GM23248 (cell line): ENCODE measurements around the gene ATP5PD. TPM values are rescaled to one million over a fixed set of nuclear protein-coding genes. Genes with fewer than 3 reads are reported as not detected.

Experiments
- DNase-seq: peaks from one replicate; pipeline ENCODE4 v3.0.0-alpha.2; 2015
- H2AFZ ChIP-seq: fragments of 200-600 bp; sonication (generic); 2 replicates; pipeline ENCODE4 v1.6.1; 2016; ENCODE audit warnings: antibody characterized with exemption
- H3F3A ChIP-seq: fragments of 200-600 bp; sonication (generic); 2 replicates; pipeline ENCODE4 v1.6.1; 2016; ENCODE audit warnings: mild to moderate bottlenecking, antibody characterized with exemption, mixed run types; ENCODE audit not compliant: insufficient read depth
- H3K27ac ChIP-seq: fragments of 200-600 bp; sonication (generic); 2 replicates; pipeline ENCODE4 v1.5.1; 2016; ENCODE audit warnings: mild to moderate bottlenecking
- H3K27me3 ChIP-seq: fragments of 200-600 bp; sonication (generic); replicated peaks from 2 replicates; pipeline ENCODE4 v1.6.1; 2016; ENCODE audit warnings: mild to moderate bottlenecking; ENCODE audit not compliant: insufficient read depth
- H3K36me3 ChIP-seq: fragments of 200-600 bp; sonication (generic); 2 replicates; pipeline ENCODE4 v1.6.1; 2016; ENCODE audit warnings: low read depth, mild to moderate bottlenecking
- H3K4me1 ChIP-seq: fragments of 200-600 bp; sonication (generic); 2 replicates; pipeline ENCODE4 v1.6.1; 2016; ENCODE audit warnings: mild to moderate bottlenecking; ENCODE audit not compliant: insufficient read depth
- H3K4me2 ChIP-seq: fragments of 200-600 bp; sonication (generic); one replicate; pipeline ENCODE4 v1.6.1; 2016; ENCODE audit warnings: mild to moderate bottlenecking; ENCODE audit not compliant: unreplicated experiment
- H3K4me3 ChIP-seq: fragments of 200-600 bp; sonication (generic); 2 replicates; pipeline ENCODE4 v1.5.1; 2016; ENCODE audit warnings: mild to moderate bottlenecking
- H3K79me2 ChIP-seq: fragments of 200-600 bp; sonication (generic); 2 replicates; pipeline ENCODE4 v1.6.1; 2016; ENCODE audit warnings: mild to moderate bottlenecking; ENCODE audit not compliant: insufficient read depth
- H3K9ac ChIP-seq: fragments of 200-600 bp; sonication (generic); 2 replicates; pipeline ENCODE4 v1.6.1; 2016; ENCODE audit warnings: mild to moderate bottlenecking
- H3K9me2 ChIP-seq: fragments of 200-600 bp; sonication (generic); 2 replicates; pipeline ENCODE4 v1.6.1; 2016; ENCODE audit warnings: mixed run types, mild to moderate bottlenecking, moderate library complexity; ENCODE audit not compliant: insufficient read depth
- H3K9me3 ChIP-seq: fragments of 200-600 bp; sonication (generic); one replicate; pipeline ENCODE4 v1.6.1; 2017; ENCODE audit warnings: low read depth
- H4K20me1 ChIP-seq: fragments of 200-600 bp; sonication (generic); 2 replicates; pipeline ENCODE4 v1.6.0; 2016; ENCODE audit not compliant: insufficient read depth
- EZH2 ChIP-seq: fragments of 200-600 bp; sonication (generic); IDR thresholded peaks from 2 replicates; pipeline ENCODE4 v1.6.1; 2018; ENCODE audit warnings: antibody characterized with exemption, mild to moderate bottlenecking; ENCODE audit not compliant: insufficient read depth, poor library complexity, severe bottlenecking
- EZH2phosphoT487 ChIP-seq: fragments of 200-600 bp; sonication (generic); IDR thresholded peaks from 2 replicates; pipeline ENCODE4 v1.6.1; 2018; ENCODE audit warnings: antibody characterized with exemption, moderate library complexity, mild to moderate bottlenecking, low read depth; ENCODE audit not compliant: insufficient read depth
- WGBS, 2 experiments: methylation state at CpG; one replicate each; pipeline ENCODE4 v1.1.6; 2015 to 2017; ENCODE audit warnings: low lambda C conversion rate in 2 of 2, low coverage in 1 of 2; ENCODE audit errors: missing lambda C conversion rate in 2 of 2; 5-methylcytosine and 5-hydroxymethylcytosine counted together
- in situ Hi-C: fragments of 300-500 bp; cut with MboI; formaldehyde crosslinking; loops from 2 replicates; pipeline ENCODE4 v1.15.0; 2020
- polyA plus RNA-seq: library from polyadenylated mRNA; unstranded; fragments of >200 nt; fragmentation: Nextera tagmentation; extraction: Ambion mirVana; gene quantifications from 2 replicates; pipeline ENCODE4 v1.2.1, GENCODE V29; 2016
- total RNA-seq: library from RNA; depleted of rRNA; stranded (reverse); fragments of >200 nt; shearing (Covaris generic); gene quantifications from 2 replicates; pipeline ENCODE4 v1.2.3, GENCODE V29; 2014

The ATP5PD gene
- total and polyA plus RNA-seq, 2 experiments from 2014 or later = 215 to 522 TPM

DNA sequence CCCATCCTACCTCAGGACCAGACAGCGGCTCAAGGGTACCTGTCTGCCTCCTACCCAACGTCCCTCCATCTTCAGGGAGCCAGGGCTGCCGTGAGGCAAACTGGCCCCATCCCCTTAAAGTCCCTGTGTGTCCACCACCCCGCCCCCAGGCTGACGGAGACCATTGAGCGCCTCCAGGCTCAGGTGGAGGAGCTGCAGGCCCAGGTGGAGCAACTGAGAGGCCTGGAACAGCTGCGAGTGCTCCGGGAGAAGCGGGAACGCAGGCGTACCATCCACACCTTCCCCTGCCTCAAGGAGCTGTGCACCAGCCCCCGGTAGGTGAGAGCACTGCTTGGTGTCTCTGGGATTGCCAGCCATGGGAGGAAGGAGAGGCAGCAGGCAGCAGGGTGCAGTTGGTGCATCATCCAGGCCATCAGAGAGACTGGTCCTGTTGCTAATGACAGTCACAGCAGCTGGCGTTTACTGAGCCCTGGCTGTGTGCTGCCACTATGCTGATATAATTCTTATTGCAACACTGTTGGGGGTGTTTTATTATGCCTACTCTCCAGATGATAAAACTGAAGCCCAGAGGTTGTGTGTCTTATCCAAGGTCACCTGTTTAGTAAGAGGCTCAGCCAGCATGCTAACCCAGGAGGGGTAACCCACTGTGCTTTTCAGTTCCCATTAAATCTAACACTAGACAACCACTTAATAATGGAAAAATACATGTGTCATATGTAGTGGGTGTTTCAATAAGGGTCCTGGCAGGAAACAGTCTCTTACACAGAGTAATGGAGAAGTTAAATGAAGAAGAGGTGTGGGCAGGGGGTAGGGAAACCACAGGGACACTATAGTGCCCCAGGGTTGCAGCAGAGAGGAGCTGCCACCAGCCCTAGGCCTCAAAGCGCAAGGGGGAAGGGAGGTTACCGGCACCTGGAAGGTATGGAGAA, 44.6 kb downstream of the ATP5PD start:
- 94 to 95% methylated on average over 15 of the region's 15 CpGs for WGBS, 2 experiments
- no peak overlapping the region for H2AFZ ChIP-seq
- H3F3A ChIP-seq = no peaks in the 10 kb centered on the region
- H3K27ac ChIP-seq = no peak overlapping the region
- no peak overlapping the region for H3K9ac ChIP-seq
- no peaks in the 10 kb centered on the region for H3K27me3 ChIP-seq
- peaks cover 27% of the 10 kb centered on the region for H3K79me2 ChIP-seq
- no peaks in the 10 kb centered on the region for H3K4me1 ChIP-seq
- no peak overlapping the region for H3K4me2 ChIP-seq
- H3K36me3 ChIP-seq = peaks cover 3% of the 10 kb centered on the region; the same call in 1 of the 2 replicates
- H3K9me3 ChIP-seq = no peaks in the 10 kb centered on the region
- H3K4me3 ChIP-seq = no peak overlapping the region
- in situ Hi-C loops = no loop called here
- H4K20me1 ChIP-seq = peaks cover 3% of the 10 kb centered on the region; the same call in 1 of the 2 replicates
- no peak for DNase-seq
- no peak for TF ChIP-seq EZH2phosphoT487
- TF ChIP-seq EZH2 = no peak
- no peaks in the 10 kb centered on the region for H3K9me2 ChIP-seq

DNA sequence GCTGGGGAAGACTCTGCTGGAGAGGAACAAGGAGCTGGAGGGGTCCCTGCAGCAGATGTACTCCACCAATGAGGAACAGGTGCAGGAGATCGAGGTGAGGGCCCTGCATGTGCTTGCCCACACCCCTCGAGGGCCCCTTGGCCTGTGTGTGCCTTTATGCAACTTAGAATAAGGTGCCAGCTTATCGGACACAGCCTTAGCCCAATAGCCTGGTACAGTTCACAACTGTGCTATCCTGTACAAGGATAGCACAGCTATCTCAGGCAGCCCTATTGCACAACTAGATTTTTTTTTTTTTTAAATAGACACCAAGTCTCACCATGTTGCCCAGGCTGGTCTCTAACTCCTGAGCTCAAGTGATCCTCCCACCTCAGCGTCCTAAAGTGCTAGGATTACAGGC, 47.2 kb downstream of the ATP5PD start:
- Histone ChIP-seq H3K4me3 (no peak overlapping the region), H3K9me2 (no peaks in the 10 kb centered on the region), H3K4me1 (peaks cover 17% of the 10 kb centered on the region), H3K36me3 (peaks cover 3% of the 10 kb centered on the region; the same call in 1 of the 2 replicates), H2AFZ (no peak overlapping the region), H3K27ac (no peak overlapping the region), H4K20me1 (peaks cover 3% of the 10 kb centered on the region; the same call in 1 of the 2 replicates), H3F3A (peaks cover 15% of the 10 kb centered on the region), H3K9ac (no peak overlapping the region), H3K4me2 (no peak overlapping the region), H3K79me2 (peaks cover 50% of the 10 kb centered on the region), H3K9me3 (no peaks in the 10 kb centered on the region), H3K27me3 (no peaks in the 10 kb centered on the region)
- 59 to 63% methylated on average over 4 of the region's 4 CpGs for WGBS, 2 experiments
- TF ChIP-seq EZH2 (no peak), EZH2phosphoT487 (no peak)
- in situ Hi-C loops = no loop called here
- no peak for DNase-seq

DNA sequence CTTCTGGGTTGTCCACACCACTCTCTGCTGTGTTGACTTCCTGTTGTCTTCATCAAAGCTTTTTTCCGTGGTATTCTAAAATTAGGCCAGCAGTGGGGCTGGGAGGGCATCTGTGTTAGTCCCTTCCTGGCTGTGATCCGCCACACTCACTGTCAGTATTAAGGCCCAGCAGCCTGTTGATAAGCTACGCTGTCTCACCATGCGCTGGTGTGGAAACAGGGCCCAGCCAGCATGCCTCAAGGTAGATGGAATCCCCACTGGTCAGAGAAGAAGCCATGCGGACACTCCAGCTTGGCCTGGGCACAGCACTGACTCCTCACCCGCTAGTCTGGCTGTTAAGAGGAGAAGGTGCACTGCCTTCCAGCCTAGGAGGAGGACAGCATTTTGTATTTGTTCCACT, 48.0 kb downstream of the ATP5PD start:
- in situ Hi-C loops = no loop called here
- H3K27ac ChIP-seq = no peak overlapping the region
- no peak overlapping the region for H3K9ac ChIP-seq
- no peaks in the 10 kb centered on the region for H3K27me3 ChIP-seq
- no peaks in the 10 kb centered on the region for H3K9me2 ChIP-seq
- no peak overlapping the region for H3K4me2 ChIP-seq
- H3K4me3 ChIP-seq = no peak overlapping the region
- peaks cover 3% of the 10 kb centered on the region; the same call in 1 of the 2 replicates for H4K20me1 ChIP-seq
- H3K36me3 ChIP-seq = peaks cover 3% of the 10 kb centered on the region; the same call in 1 of the 2 replicates
- 88 to 96% methylated on average over 6 of the region's 6 CpGs for WGBS, 2 experiments
- no peaks in the 10 kb centered on the region for H3K9me3 ChIP-seq
- DNase-seq = no peak
- TF ChIP-seq EZH2 (no peak), EZH2phosphoT487 (no peak)
- H3F3A ChIP-seq = peaks cover 23% of the 10 kb centered on the region
- H3K79me2 ChIP-seq = peaks cover 52% of the 10 kb centered on the region
- H2AFZ ChIP-seq = no peak overlapping the region
- H3K4me1 ChIP-seq = peaks cover 24% of the 10 kb centered on the region

DNA sequence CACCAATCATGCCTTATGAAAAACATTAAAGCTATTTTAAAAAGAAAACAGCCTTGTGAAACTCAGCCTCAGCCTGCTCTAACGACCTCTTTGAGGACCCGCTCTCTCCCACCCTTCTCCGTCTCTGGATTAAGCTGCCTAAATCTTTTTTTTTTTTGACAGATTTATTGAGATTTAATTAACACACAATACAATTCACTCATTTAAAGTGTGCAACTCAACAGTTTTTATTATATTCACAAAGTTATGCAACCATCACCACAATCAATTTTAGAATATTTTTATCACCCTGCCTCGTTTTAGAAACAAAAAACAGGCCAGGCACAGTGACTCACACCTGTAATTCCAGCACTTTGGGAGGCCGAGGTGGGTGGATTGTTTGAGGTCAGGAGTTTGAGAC, 50.9 kb downstream of the ATP5PD start:
- in situ Hi-C loops = no loop called here
- peaks cover 81% of the 10 kb centered on the region for H3K79me2 ChIP-seq
- peak overlapping the region; percentile 65; the same call in 1 of the 2 replicates for H3K27ac ChIP-seq
- peak; percentile 24 for DNase-seq
- TF ChIP-seq EZH2phosphoT487 (no peak), EZH2 (no peak)
- no peaks in the 10 kb centered on the region for H3K27me3 ChIP-seq
- H3K4me3 ChIP-seq = no peak overlapping the region
- no peaks in the 10 kb centered on the region for H3K9me3 ChIP-seq
- no peak overlapping the region for H2AFZ ChIP-seq
- H3F3A ChIP-seq = peaks cover 37% of the 10 kb centered on the region
- H4K20me1 ChIP-seq = peaks cover 3% of the 10 kb centered on the region; the same call in 1 of the 2 replicates
- WGBS, 2 experiments = 60 to 66% methylated on average over 5 of the region's 5 CpGs
- no peak overlapping the region for H3K9ac ChIP-seq
- H3K4me2 ChIP-seq = no peak overlapping the region
- H3K4me1 ChIP-seq = peaks cover 32% of the 10 kb centered on the region
- no peaks in the 10 kb centered on the region for H3K9me2 ChIP-seq
- 0 out of 2 replicates have a peak, but pooled peaks cover 3% of the 10 kb centered on the region for H3K36me3 ChIP-seq
